Retinal pigment epithelial cell (primary cell): ENCODE results near the gene BAHCC1.

Source experiments
- DNase-seq: peaks from one replicate; pipeline ENCODE4 v3.0.0-alpha.2; 2010; ENCODE audit warnings: low read depth
- H3K4me3 ChIP-seq: 2 replicates; pipeline ENCODE4 v1.5.1; 2011; ENCODE audit warnings: mild to moderate bottlenecking, low read length, control low read depth, moderate library complexity
- TF ChIP-seq, protein P1 (sequence below): conservative IDR thresholded peaks from 2 replicates; pipeline ENCODE4 v1.5.1; 2011; ENCODE audit warnings: low read depth, low read length, control low read depth, inconsistent platforms

Gene BAHCC1

GRCh38 chr17:81371910-81372760 is 23.1 kb upstream of the BAHCC1 start:
- H3K4me3 ChIP-seq: no peak overlapping the region
- no peak for DNase-seq
- TF ChIP-seq, protein P1, sequence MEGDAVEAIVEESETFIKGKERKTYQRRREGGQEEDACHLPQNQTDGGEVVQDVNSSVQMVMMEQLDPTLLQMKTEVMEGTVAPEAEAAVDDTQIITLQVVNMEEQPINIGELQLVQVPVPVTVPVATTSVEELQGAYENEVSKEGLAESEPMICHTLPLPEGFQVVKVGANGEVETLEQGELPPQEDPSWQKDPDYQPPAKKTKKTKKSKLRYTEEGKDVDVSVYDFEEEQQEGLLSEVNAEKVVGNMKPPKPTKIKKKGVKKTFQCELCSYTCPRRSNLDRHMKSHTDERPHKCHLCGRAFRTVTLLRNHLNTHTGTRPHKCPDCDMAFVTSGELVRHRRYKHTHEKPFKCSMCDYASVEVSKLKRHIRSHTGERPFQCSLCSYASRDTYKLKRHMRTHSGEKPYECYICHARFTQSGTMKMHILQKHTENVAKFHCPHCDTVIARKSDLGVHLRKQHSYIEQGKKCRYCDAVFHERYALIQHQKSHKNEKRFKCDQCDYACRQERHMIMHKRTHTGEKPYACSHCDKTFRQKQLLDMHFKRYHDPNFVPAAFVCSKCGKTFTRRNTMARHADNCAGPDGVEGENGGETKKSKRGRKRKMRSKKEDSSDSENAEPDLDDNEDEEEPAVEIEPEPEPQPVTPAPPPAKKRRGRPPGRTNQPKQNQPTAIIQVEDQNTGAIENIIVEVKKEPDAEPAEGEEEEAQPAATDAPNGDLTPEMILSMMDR: peak; percentile 46

DNA sequence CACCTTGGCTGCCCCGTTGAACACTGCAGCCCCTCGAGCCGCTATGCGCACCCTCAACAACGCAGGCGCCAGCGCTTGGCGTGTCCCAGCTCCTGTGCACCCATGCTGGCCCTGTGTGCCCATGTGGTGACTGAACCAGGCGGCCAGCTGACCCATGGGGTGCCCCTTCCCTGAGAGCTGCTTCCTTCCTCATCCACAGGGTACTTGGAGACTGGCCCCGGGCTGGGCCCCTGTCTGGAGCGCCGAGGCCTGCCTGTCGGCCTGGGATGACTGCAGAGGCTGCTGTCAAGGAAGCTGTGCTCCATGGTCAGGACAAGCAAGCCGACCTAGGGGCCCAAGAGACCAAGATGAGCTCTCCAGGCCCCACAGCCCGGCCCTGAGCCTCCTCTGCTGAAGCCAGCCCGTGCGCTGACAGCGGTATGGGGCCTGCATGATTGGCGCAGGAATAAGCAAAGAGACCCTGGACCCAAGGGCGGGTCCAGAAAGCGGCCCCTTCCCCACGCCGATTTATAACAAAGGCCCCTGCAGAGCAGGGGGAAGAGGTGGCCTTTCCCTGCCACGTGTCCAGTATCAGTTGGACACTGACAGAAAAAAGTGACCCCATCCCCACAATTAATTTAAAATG is 21.6 kb upstream of the BAHCC1 start:
- no peak for DNase-seq
- TF ChIP-seq, protein P1: no peak
- H3K4me3 ChIP-seq: no peak overlapping the region

DNA sequence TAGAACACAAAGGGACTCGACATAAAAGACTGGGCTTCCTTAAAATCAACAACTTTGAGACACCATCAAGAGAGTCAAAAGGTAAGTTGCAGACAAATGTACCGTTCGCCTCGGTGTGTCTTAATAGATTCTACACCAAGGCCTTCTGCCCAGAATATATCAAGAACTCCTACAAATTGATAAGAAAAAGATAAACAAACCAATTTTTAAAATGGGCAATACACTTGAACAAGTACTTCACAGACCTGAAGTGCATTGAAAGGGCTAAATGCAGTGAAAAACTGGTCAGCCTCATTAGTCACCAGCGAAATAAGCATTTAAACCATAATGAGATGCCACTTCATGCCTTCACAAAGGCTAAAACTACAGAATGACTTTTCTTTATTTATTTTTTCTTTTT is 20.4 kb upstream of the BAHCC1 start:
- TF ChIP-seq, protein P1: no peak
- no peak for DNase-seq

GRCh38 chr17:81376946-81377714 is 18.1 kb upstream of the BAHCC1 start:
- TF ChIP-seq, protein P1: no peak
- no peak for DNase-seq
- H3K4me3 ChIP-seq: no peak overlapping the region

More for the DNA sequence above, 20.4 kb upstream of the BAHCC1 start:
- H3K4me3 ChIP-seq: no peak overlapping the region

- TF ChIP-seq, protein P1: no peak
- no peak overlapping the region for H3K4me3 ChIP-seq
- DNase-seq: no peak
Observed at GRCh38 chr17:81378941-81379511, 16.2 kb upstream of the BAHCC1 start.

GRCh38 chr17:81379523-81379942 is 15.7 kb upstream of the BAHCC1 start:
- H3K4me3 ChIP-seq: no peak overlapping the region
- no peak for DNase-seq
- TF ChIP-seq, protein P1: no peak
